Retinal pigment epithelial cell (primary cell): ENCODE results near the gene PARP16.

Source experiments
- DNase-seq: peaks from one replicate; pipeline ENCODE4 v3.0.0-alpha.2; 2010; ENCODE audit warnings: low read depth
- H3K4me3 ChIP-seq: 2 replicates; pipeline ENCODE4 v1.5.1; 2011; ENCODE audit warnings: mild to moderate bottlenecking, low read length, control low read depth, moderate library complexity
- CTCF ChIP-seq: conservative IDR thresholded peaks from 2 replicates; pipeline ENCODE4 v1.5.1; 2011; ENCODE audit warnings: low read depth, low read length, control low read depth, inconsistent platforms

PARP16 gene

GRCh38 chr15:65332391-65333147, 45.9 kb upstream of the PARP16 start:
- H3K4me3 ChIP-seq = no peak overlapping the region
- no peak for TF ChIP-seq CTCF
- DNase-seq = no peak

- no peak for DNase-seq
- no peak overlapping the region for H3K4me3 ChIP-seq
- TF ChIP-seq CTCF = no peak
These were observed 45.1 kb upstream of the PARP16 start for GRCh38 chr15:65331811-65332210.

GRCh38 chr15:65330934-65331645, 44.4 kb upstream of the PARP16 start:
- no peak for DNase-seq
- no peak for TF ChIP-seq CTCF
- H3K4me3 ChIP-seq = no peak overlapping the region

GRCh38 chr15:65329984-65330735, 43.5 kb upstream of the PARP16 start:
- H3K4me3 ChIP-seq = no peak overlapping the region
- TF ChIP-seq CTCF = no peak
- no peak for DNase-seq

- TF ChIP-seq CTCF = no peak
- DNase-seq = no peak
- H3K4me3 ChIP-seq = no peak overlapping the region
These were observed 42.8 kb upstream of the PARP16 start for GRCh38 chr15:65329288-65329983.

- H3K4me3 ChIP-seq = no peak overlapping the region
- no peak for DNase-seq
- TF ChIP-seq CTCF = no peak
These were observed 42.0 kb upstream of the PARP16 start for GRCh38 chr15:65328506-65329287.
